ENCODE results near the gene SLC7A5. TPM values are rescaled to one million over a fixed set of nuclear protein-coding genes. Genes with fewer than 3 reads are reported as not detected.

SLC7A5 gene
- total and polyA plus RNA-seq, 2 of the 4 experiments (the other 2 are of a cell fraction) = 11.3 to 101 TPM

DNA sequence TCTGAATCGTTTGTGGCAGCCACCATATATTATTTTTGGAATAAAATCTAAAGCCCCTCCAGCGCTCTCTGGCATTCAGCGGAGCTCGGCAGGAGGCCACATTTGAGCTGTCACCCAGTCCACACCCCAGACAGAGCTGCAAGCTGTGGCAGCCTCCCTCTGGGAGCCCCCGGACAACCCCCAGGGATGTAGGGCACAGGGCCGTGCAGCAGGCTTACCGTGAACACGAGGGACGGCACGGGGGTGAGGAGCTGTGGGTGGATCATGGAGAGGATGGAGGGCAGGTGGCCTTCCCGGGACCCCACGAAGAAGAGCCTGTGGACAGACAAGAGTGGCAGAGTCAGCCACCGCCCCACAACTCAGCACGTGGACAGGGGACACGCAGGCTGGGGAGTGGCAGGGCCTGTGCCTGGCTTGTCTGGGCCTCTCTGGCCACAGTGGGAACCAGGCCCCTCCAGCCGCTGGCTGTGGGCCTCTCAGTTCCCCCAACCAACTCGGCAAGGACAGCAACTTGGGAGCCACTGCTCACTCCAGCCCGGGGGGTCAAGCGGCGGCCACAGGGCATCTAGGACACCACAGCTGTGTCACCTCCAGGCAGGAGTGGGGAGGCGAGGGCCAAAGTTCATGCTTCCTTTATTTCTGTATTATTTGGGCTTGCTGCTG lies 31.5 kb downstream of the SLC7A5 start:
- Histone ChIP-seq H3K4me2 (ENCODE audit: low read depth, low read length) (no peak overlapping the region), H2BK120ac (ENCODE audit: low read depth, low read length) (no peak overlapping the region), H4K20me1 (ENCODE audit: insufficient read depth, low read length) (peaks cover 68% of the 10 kb centered on the region), H3K4ac (ENCODE audit: low read depth, low read length) (no peak overlapping the region), H4K5ac (ENCODE audit: low read depth, low read length) (no peak overlapping the region), H3K14ac (replicated peaks; ENCODE audit: low read depth, low read length) (no peak overlapping the region), H3K4me1 (ENCODE audit: control insufficient read depth, insufficient read depth, low read length) (peaks cover 6% of the 10 kb centered on the region; the same call in 1 of the 2 replicates), H2BK5ac (ENCODE audit: low read depth, low read length, poor library complexity, severe bottlenecking) (no peak overlapping the region), H3K27ac (ENCODE audit: insufficient read depth, low read length) (no peak overlapping the region), H2AFZ (replicated peaks; ENCODE audit: low read length, poor library complexity) (no peak overlapping the region), H2AK9ac (replicated peaks; ENCODE audit: low read depth, low read length, poor library complexity) (peak overlapping the region; percentile 61), H3K4me3 (ENCODE audit: insufficient read depth, low read depth, low read length) (no peak overlapping the region), H2AK5ac (ENCODE audit: low read depth, low read length) (no peak overlapping the region), H3K9me1 (ENCODE audit: insufficient read depth, low read length) (no peaks in the 10 kb centered on the region), H3K18ac (ENCODE audit: low read depth, low read length) (no peak overlapping the region), H2BK20ac (ENCODE audit: low read depth, low read length) (no peak overlapping the region), H3K79me1 (ENCODE audit: low read depth in 1 of 2, low read length in 2 of 2) (peaks cover 9 to 57% of the 10 kb centered on the region in 2 experiments), H4K8ac (ENCODE audit: low read depth in 2 of 2, low read length in 2 of 2) (no peak overlapping the region), H3K9ac (ENCODE audit: low read depth, low read length) (no peak overlapping the region), H4K91ac (ENCODE audit: insufficient read depth, low read depth, low read length) (no peak overlapping the region), H3K56ac (ENCODE audit: extremely low read depth, insufficient read depth, low read length) (no peak overlapping the region), H3K23ac (ENCODE audit: low read depth, low read length) (no peak overlapping the region), H3K27me3 (ENCODE audit: control insufficient read depth, insufficient read depth, low read length) (no peaks in the 10 kb centered on the region), H3K36me3 (ENCODE audit: control insufficient read depth, insufficient read depth, low read length) (peaks cover 93% of the 10 kb centered on the region), H2BK15ac (ENCODE audit: low read depth, low read length) (no peak overlapping the region), H3K9me3 (ENCODE audit: control insufficient read depth, insufficient read depth, low read length) (no peaks in the 10 kb centered on the region)
- CTCF ChIA-PET = interaction anchor here (1.0 to 1.9 kb wide), 3 partner anchors 11 to 59 kb away, joined by 3 to 7 read pairs (median 6); no protein-coding TSS in a partner anchor
- POLR2A ChIA-PET (ENCODE audit: unreplicated experiment) = no interaction called here
- ATAC-seq (ENCODE audit: low read depth) (no peak), DNase-seq (no peak)
- TF ChIP-seq MAFK (IDR thresholded peaks at IDR 0.05; ENCODE audit: low read depth, low read length) = no peak
- TF ChIP-seq NFE2L2 (IDR thresholded peaks at IDR 0.05; ENCODE audit: low read depth, low read length) = no peak
- no peak for TF ChIP-seq ELK1 (IDR thresholded peaks at IDR 0.05; ENCODE audit: borderline replicate concordance, low read depth, low read length)
- TF ChIP-seq, protein P1, sequence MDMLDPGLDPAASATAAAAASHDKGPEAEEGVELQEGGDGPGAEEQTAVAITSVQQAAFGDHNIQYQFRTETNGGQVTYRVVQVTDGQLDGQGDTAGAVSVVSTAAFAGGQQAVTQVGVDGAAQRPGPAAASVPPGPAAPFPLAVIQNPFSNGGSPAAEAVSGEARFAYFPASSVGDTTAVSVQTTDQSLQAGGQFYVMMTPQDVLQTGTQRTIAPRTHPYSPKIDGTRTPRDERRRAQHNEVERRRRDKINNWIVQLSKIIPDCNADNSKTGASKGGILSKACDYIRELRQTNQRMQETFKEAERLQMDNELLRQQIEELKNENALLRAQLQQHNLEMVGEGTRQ (IDR thresholded peaks at IDR 0.05; ENCODE audit: low read depth, low read length) = no peak
- TF ChIP-seq RAD21 (IDR thresholded peaks at IDR 0.05; ENCODE audit: low read length) = no peak
- no peak for TF ChIP-seq MXI1 (IDR thresholded peaks at IDR 0.05; ENCODE audit: borderline replicate concordance, low read depth, low read length)
- no peak for TF ChIP-seq CEBPB (IDR thresholded peaks at IDR 0.05; ENCODE audit: low read depth, low read length)
- TF ChIP-seq FOS (IDR thresholded peaks at IDR 0.05; ENCODE audit: low read depth, low read length) = no peak
- TF ChIP-seq SMC3 (IDR thresholded peaks at IDR 0.05; ENCODE audit: low read depth, low read length) = no peak
- no peak for TF ChIP-seq CHD1 (IDR thresholded peaks at IDR 0.05; ENCODE audit: low read depth, low read length)
- TF ChIP-seq BHLHE40 (IDR thresholded peaks at IDR 0.05; ENCODE audit: low read depth, low read length) = no peak
- TF ChIP-seq MAZ (IDR thresholded peaks at IDR 0.05; ENCODE audit: borderline replicate concordance, low read depth, low read length) = no peak
- no peak for TF ChIP-seq RCOR1 (IDR thresholded peaks at IDR 0.05; ENCODE audit: insufficient replicate concordance, low read length)
- TF ChIP-seq, protein P2, sequence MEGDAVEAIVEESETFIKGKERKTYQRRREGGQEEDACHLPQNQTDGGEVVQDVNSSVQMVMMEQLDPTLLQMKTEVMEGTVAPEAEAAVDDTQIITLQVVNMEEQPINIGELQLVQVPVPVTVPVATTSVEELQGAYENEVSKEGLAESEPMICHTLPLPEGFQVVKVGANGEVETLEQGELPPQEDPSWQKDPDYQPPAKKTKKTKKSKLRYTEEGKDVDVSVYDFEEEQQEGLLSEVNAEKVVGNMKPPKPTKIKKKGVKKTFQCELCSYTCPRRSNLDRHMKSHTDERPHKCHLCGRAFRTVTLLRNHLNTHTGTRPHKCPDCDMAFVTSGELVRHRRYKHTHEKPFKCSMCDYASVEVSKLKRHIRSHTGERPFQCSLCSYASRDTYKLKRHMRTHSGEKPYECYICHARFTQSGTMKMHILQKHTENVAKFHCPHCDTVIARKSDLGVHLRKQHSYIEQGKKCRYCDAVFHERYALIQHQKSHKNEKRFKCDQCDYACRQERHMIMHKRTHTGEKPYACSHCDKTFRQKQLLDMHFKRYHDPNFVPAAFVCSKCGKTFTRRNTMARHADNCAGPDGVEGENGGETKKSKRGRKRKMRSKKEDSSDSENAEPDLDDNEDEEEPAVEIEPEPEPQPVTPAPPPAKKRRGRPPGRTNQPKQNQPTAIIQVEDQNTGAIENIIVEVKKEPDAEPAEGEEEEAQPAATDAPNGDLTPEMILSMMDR (conservative IDR thresholded peaks at IDR 0.05; ENCODE audit: low read depth, low read length) = no peak
- no peak for TF ChIP-seq RFX5 (IDR thresholded peaks at IDR 0.05; ENCODE audit: low read depth, low read length)
- WGBS, 2 experiments (ENCODE audit: extremely low coverage in 2 of 2, insufficient read length in 1 of 2) = 90% methylated on average over 2 of the region's 21 CpGs; no CpG with 5 or more reads in 1 of the 2 experiments
- in situ Hi-C loops (cut with MboI; ENCODE audit: low sequenced_read_pairs) = no loop called here
- intact Hi-C loops (cut with micrococcal nuclease) = no loop called here
- no TSS peak for BruUV-seq (replicated peaks)
- dilution Hi-C loops (cut with HindIII; ENCODE audit: low sequenced_read_pairs, unreplicated experiment) = no loop called here
